Chondrocyte (in vitro differentiated cells): ENCODE data around the gene LGALS9. TPM values are rescaled to one million over a fixed set of nuclear protein-coding genes. Genes with fewer than 3 reads are reported as not detected.
"Not testable (repeated sequence)": the region's sequence is repeated elsewhere in the genome, so short reads cannot be mapped to it uniquely, and the experiment has no call there.

Experiments used
- DNase-seq: peaks from one replicate; pipeline ENCODE4 v3.0.0; 2021; ENCODE audit warnings: mixed read lengths, low spot score
- H3K27ac Mint-ChIP-seq: one replicate; pipeline ENCODE4 v1.8.0; 2021; ENCODE audit warnings: mild to moderate bottlenecking, moderate library complexity, mixed read lengths; ENCODE audit not compliant: unreplicated experiment
- H3K27me3 Mint-ChIP-seq: 2 replicates; pipeline ENCODE4 v1.8.0; 2021; ENCODE audit warnings: low read depth, mixed read lengths
- H3K36me3 Mint-ChIP-seq: 2 replicates; pipeline ENCODE4 v1.8.0; 2021; ENCODE audit warnings: low read depth, mixed read lengths
- H3K4me1 Mint-ChIP-seq: 2 replicates; pipeline ENCODE4 v1.8.0; 2021; ENCODE audit warnings: low read depth, mild to moderate bottlenecking, mixed read lengths
- H3K4me3 Mint-ChIP-seq: one replicate; pipeline ENCODE4 v1.8.0; 2021; ENCODE audit warnings: mild to moderate bottlenecking, moderate library complexity, mixed read lengths; ENCODE audit not compliant: unreplicated experiment
- H3K9me3 Mint-ChIP-seq: 2 replicates; pipeline ENCODE4 v1.8.0; 2021; ENCODE audit warnings: low read depth, mixed read lengths
- total RNA-seq: library from RNA; stranded (reverse); gene quantifications from 3 replicates; pipeline ENCODE4 v1.2.1, GENCODE V29; 2021
- TF ChIP-seq, protein P1 (sequence below): fragments of 200-600 bp; sonication (generic); IDR thresholded peaks from 2 replicates; pipeline ENCODE4 v1.5.0; 2021; ENCODE audit warnings: antibody characterized with exemption, mild to moderate bottlenecking, moderate library complexity

The LGALS9 gene
- total RNA-seq, 1 donor from 2014 or later, result 4.3 TPM

DNA sequence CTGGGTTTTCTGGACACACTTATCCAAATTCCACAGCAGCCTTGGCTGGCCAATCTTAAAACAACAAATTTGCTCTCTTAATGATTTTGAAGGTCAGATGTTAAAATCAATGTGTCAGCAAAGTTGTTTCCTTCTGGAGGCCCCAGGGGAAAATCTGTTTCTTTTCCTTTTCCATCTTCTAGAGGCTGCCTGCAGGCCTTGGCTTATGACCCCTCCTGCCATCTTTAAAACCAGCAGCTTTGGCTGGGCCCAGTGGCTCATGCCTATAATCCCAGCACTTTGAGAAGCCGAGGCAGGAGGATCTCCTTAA is 3.0 kb downstream of the LGALS9 start:
- no peak for DNase-seq
- Mint-ChIP-seq H3K4me1 (peaks cover 27% of the 10 kb centered on the region), H3K27ac (no peak overlapping the region), H3K27me3 (no peaks in the 10 kb centered on the region), H3K36me3 (peaks cover 2% of the 10 kb centered on the region), H3K4me3 (no peak overlapping the region), H3K9me3 (no peaks in the 10 kb centered on the region)
- TF ChIP-seq, protein P1, sequence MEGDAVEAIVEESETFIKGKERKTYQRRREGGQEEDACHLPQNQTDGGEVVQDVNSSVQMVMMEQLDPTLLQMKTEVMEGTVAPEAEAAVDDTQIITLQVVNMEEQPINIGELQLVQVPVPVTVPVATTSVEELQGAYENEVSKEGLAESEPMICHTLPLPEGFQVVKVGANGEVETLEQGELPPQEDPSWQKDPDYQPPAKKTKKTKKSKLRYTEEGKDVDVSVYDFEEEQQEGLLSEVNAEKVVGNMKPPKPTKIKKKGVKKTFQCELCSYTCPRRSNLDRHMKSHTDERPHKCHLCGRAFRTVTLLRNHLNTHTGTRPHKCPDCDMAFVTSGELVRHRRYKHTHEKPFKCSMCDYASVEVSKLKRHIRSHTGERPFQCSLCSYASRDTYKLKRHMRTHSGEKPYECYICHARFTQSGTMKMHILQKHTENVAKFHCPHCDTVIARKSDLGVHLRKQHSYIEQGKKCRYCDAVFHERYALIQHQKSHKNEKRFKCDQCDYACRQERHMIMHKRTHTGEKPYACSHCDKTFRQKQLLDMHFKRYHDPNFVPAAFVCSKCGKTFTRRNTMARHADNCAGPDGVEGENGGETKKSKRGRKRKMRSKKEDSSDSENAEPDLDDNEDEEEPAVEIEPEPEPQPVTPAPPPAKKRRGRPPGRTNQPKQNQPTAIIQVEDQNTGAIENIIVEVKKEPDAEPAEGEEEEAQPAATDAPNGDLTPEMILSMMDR, result no peak

DNA sequence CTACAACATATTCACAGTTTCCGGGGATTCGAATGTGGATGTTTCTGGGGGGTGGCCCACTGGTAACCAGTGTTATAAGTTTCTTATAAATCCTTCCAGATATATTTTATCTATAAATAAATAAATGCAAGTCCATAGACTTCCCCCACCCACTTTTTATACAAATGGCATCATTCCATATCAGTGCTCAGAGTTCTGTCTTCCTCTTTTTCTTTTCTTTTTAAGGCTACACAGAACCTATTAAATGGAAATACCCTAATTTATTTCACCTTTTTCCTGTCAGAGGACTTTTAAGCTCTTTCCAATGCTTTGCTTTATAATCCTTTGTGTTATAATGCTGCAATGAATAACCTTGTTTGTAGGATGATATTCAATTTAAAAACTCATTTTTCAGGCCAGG is 3.8 kb downstream of the LGALS9 start:
- Mint-ChIP-seq H3K4me1 (peaks cover 22% of the 10 kb centered on the region), H3K36me3 (no peaks in the 10 kb centered on the region), H3K27ac (no peak overlapping the region), H3K9me3 (no peaks in the 10 kb centered on the region), H3K27me3 (no peaks in the 10 kb centered on the region), H3K4me3 (no peak overlapping the region)
- DNase-seq, result no peak
- TF ChIP-seq, protein P1, result no peak

DNA sequence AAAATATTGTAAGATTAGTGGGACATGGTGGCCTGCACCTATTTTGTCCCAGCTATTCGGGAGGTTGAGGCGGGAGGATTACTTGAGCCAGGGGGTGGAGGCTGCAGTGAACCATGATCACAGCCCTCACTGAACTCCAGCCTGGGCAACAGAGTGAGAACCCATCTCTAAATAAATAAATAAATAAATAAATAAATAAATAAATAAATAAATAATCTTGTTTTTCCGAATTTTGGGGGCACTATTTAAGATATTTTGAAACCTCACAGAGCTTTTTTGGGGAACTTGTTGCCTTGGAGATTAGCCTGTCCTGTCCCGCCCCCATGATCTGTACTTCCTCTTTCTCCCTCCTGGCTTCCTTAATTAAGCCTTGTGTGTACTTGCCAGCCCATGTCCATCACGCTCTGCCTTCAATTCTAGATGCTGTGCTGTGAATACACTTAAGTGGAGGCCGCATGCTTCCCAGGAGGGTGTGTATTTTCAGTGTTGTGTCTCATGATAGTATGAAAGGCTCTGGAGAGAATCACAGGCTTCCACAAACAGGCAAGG is 4.4 kb downstream of the LGALS9 start:
- Mint-ChIP-seq H3K27ac (no peak overlapping the region), H3K36me3 (peaks cover 1% of the 10 kb centered on the region), H3K4me1 (peaks cover 22% of the 10 kb centered on the region), H3K9me3 (no peaks in the 10 kb centered on the region), H3K27me3 (no peaks in the 10 kb centered on the region), H3K4me3 (no peak overlapping the region)
- TF ChIP-seq, protein P1, result no peak
- no peak for DNase-seq

DNA sequence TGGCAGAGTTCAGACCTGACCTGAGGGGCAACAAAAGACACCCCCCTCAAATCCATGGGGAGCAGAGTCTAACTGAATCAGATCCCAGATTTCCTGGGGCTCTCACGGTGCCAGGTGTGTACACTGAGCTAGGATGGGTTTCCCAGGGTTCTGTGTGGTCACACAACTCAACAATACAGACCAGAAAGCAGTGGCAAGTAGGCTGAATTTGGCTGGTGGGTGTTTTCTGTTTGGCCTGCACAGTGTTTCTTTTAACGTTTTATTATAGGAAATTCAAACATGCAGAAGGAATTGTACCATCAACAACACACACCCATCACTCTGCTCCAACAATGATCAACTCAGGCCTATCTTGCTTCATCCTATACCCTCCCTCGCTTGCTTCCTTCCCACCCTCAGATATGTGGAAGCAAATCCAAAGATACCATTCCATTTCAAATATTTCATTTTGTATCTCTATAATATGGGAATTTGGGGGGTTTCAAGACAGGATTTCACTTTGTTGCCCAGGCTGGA is 5.1 kb downstream of the LGALS9 start:
- peaks cover 22% of the 10 kb centered on the region for H3K4me1 Mint-ChIP-seq
- H3K27me3 Mint-ChIP-seq, H3K36me3 Mint-ChIP-seq, DNase-seq, H3K4me3 Mint-ChIP-seq, H3K9me3 Mint-ChIP-seq, H3K27ac Mint-ChIP-seq: not testable (repeated sequence)

DNA sequence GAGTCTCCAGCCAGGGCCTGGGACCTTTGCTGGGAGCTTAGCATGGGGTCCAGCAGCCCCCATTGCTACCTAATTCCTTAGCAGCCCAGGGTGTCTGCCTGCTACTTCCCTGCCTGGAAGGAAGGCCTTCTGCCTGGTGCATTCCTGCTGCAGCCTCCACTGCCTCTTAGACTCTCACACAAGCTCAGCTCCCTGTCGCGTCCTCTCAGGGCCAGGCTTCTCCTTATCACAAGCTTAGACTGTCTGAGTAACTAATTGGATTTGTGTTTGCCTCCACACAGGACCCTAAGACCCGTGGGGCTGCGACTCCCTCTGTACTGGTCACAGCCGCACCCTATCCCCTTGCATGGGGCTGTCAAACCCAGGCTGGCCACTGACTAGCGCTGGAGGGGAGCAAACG is 6.8 kb downstream of the LGALS9 start:
- not testable (repeated sequence) for H3K9me3 Mint-ChIP-seq, H3K36me3 Mint-ChIP-seq, DNase-seq, H3K27ac Mint-ChIP-seq, H3K4me3 Mint-ChIP-seq, H3K27me3 Mint-ChIP-seq
- peaks cover 13% of the 10 kb centered on the region for H3K4me1 Mint-ChIP-seq

DNA sequence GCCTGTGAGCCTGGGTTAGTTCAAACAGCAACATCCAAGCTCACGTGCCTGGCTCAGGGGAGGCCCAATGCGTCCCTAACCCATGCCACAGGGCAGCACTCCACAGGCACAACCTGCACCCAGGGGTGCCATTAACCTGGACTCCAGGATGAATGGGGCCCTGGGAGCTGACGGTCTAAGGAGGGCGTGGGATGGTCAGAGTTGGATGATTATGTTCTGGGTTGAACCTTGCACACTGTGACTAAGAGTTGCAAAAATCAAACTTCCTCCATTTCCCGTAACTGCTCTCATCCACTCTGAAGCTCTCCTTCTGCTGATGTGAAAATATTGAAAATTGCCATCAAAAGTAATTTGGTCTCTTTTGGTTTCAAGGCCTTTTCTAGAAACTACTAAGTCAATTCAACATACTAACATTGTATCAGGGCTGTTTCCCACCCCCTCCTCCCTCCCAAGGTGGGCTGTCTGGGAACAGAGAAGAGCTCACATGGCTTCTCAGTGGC is 7.5 kb downstream of the LGALS9 start:
- H3K9me3 Mint-ChIP-seq, H3K27ac Mint-ChIP-seq, H3K4me3 Mint-ChIP-seq, H3K27me3 Mint-ChIP-seq, DNase-seq, H3K4me1 Mint-ChIP-seq, H3K36me3 Mint-ChIP-seq: not testable (repeated sequence)

DNA sequence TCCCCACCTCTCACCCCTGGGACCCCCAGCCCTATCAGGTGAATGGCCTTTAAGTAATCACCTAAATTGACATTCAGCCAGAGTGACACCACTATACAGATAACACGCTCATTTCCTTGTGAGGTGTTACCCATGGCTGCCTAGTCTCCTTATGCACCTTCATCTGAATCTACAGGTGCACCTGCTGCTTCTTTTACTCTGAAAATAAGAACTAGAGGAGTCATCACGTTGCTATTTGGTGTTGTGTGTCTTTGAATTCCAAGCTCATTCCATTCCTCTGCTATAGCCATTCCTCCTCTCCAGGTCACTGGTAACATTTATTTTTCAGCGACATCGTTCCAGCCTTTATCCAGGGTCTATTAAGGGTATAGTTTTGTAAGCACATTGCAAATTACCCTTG is 9.8 kb downstream of the LGALS9 start:
- no peaks in the 10 kb centered on the region for H3K27me3 Mint-ChIP-seq
- H3K27ac Mint-ChIP-seq, result no peak overlapping the region
- no peaks in the 10 kb centered on the region for H3K9me3 Mint-ChIP-seq
- peaks cover 3% of the 10 kb centered on the region for H3K4me1 Mint-ChIP-seq
- no peak for DNase-seq
- peaks cover 1% of the 10 kb centered on the region for H3K36me3 Mint-ChIP-seq
- no peak overlapping the region for H3K4me3 Mint-ChIP-seq
- TF ChIP-seq, protein P1, result no peak
